HFFc6 (cell line): ENCODE measurements around the gene PAN3. TPM values are rescaled to one million over a fixed set of nuclear protein-coding genes. Genes with fewer than 3 reads are reported as not detected.
"Not testable (repeated sequence)": the region's sequence is repeated elsewhere in the genome, so short reads cannot be mapped to it uniquely, and the experiment has no call there.

Source experiments
- DNase-seq: peaks from one replicate; pipeline ENCODE4 v3.0.0-alpha.2; 2018
- H3K27ac Mint-ChIP-seq: 2 replicates; pipeline ENCODE4 v1.8.0; 2020; ENCODE audit warnings: mild to moderate bottlenecking, mixed read lengths
- H3K27me3 Mint-ChIP-seq: 2 replicates; pipeline ENCODE4 v1.8.0; 2021; ENCODE audit warnings: mild to moderate bottlenecking, moderate library complexity, mixed read lengths; ENCODE audit not compliant: insufficient read depth
- H3K36me3 Mint-ChIP-seq: 2 replicates; pipeline ENCODE4 v1.8.0; 2021; ENCODE audit warnings: low read depth, mixed read lengths
- H3K4me1 Mint-ChIP-seq: 2 replicates; pipeline ENCODE4 v1.8.0; 2020; ENCODE audit warnings: low read depth, mixed read lengths
- H3K4me3 Mint-ChIP-seq: 2 replicates; pipeline ENCODE4 v1.8.0; 2020; ENCODE audit warnings: mild to moderate bottlenecking, moderate library complexity, mixed read lengths
- H3K9me3 Mint-ChIP-seq: 2 replicates; pipeline ENCODE4 v1.8.0; 2020; ENCODE audit warnings: mild to moderate bottlenecking, mixed read lengths
- CTCF ChIP-seq: fragments of 200-600 bp; sonication (generic); IDR thresholded peaks from 2 replicates; pipeline ENCODE4 v1.5.0; 2021; ENCODE audit warnings: antibody characterized with exemption, mild to moderate bottlenecking
- total RNA-seq, 6 experiments: library from RNA; stranded (reverse); fragmentation: NEBNext Ultra II Directional; extraction: Animal tissue kit (Norgen Biotek cat#: 25700); gene quantifications; 2 replicates in 1 of 6; 3 replicates in 5 of 6; pipeline ENCODE4 v1.2.3, GENCODE V29; 2021

The PAN3 gene
- total RNA-seq, 6 experiments from 2014 or later: 16.9 to 20.2 (median 18.0) TPM

- DNase-seq: no peak
- Mint-ChIP-seq H3K27ac (no peak overlapping the region), H3K4me3 (no peak overlapping the region), H3K4me1 (0 out of 2 replicates have a peak, but pooled peaks cover 5% of the 10 kb centered on the region), H3K9me3 (peaks cover 4% of the 10 kb centered on the region; the same call in 1 of the 2 replicates), H3K27me3 (peaks cover 42% of the 10 kb centered on the region), H3K36me3 (no peaks in the 10 kb centered on the region)
- no peak for TF ChIP-seq CTCF
These were observed 40.8 kb upstream of the PAN3 start for GRCh38 chr13:28097503-28097902.

- Mint-ChIP-seq H3K27me3 (peaks cover 38% of the 10 kb centered on the region), H3K9me3 (peaks cover 4% of the 10 kb centered on the region; the same call in 1 of the 2 replicates)
- TF ChIP-seq CTCF: no peak
These were observed 38.8 kb upstream of the PAN3 start for GRCh38 chr13:28099396-28100149.

GRCh38 chr13:28100150-28101121, 37.9 kb upstream of the PAN3 start, which contains the start of gene FLT3:
Gene FLT3, minus strand, starts transcription at chr13:28100576. Its CDS starts 66 bp downstream, at chr13:28100510.
- DNase-seq: no peak
- no peak within 1 kb of the TSS for H3K27ac Mint-ChIP-seq
- H3K9me3 Mint-ChIP-seq: peaks cover 4% of the 10 kb centered on the region; the same call in 1 of the 2 replicates
- H3K27me3 Mint-ChIP-seq: peaks cover 41% of the 10 kb centered on the region
- H3K4me1 Mint-ChIP-seq: 0 out of 2 replicates have a peak, but pooled peaks cover 5% of the 10 kb centered on the region
- H3K4me3 Mint-ChIP-seq: peak within 1 kb of the TSS; percentile 30
- H3K36me3 Mint-ChIP-seq: no peaks in the 10 kb centered on the region
- TF ChIP-seq CTCF: no peak

More at GRCh38 chr13:28099396-28100149, 38.8 kb upstream of the PAN3 start:
- H3K27ac Mint-ChIP-seq: no peak overlapping the region
- DNase-seq: no peak
- peak overlapping the region; percentile 30; the same call in 1 of the 2 replicates for H3K4me3 Mint-ChIP-seq
- 0 out of 2 replicates have a peak, but pooled peaks cover 5% of the 10 kb centered on the region for H3K4me1 Mint-ChIP-seq
- no peaks in the 10 kb centered on the region for H3K36me3 Mint-ChIP-seq

- not testable (repeated sequence) for DNase-seq, H3K27ac Mint-ChIP-seq, H3K36me3 Mint-ChIP-seq, H3K4me1 Mint-ChIP-seq, H3K4me3 Mint-ChIP-seq, H3K9me3 Mint-ChIP-seq
- peaks cover 42% of the 10 kb centered on the region for H3K27me3 Mint-ChIP-seq
These were observed 36.5 kb upstream of the PAN3 start for GRCh38 chr13:28101886-28102285.

GRCh38 chr13:28106976-28107375, 31.4 kb upstream of the PAN3 start:
- Mint-ChIP-seq H3K27ac (no peak overlapping the region), H3K36me3 (no peaks in the 10 kb centered on the region), H3K27me3 (peaks cover 12% of the 10 kb centered on the region), H3K4me3 (no peak overlapping the region), H3K4me1 (no peaks in the 10 kb centered on the region), H3K9me3 (no peaks in the 10 kb centered on the region)
- TF ChIP-seq CTCF: no peak
- DNase-seq: no peak
